Embryonic facial prominence (tissue), 1 donor: ENCODE results near the gene UNC13A.

Experiments
- DNase-seq: peaks from one replicate; pipeline ENCODE4 v3.0.0-alpha.2; 2016; ENCODE audit errors: extremely low spot score

Gene UNC13A

GRCh38 chr19:17669419-17669818 lies 18.7 kb downstream of the UNC13A start:
- no peak for DNase-seq

GRCh38 chr19:17665058-17665457 lies 23.1 kb downstream of the UNC13A start:
- DNase-seq: no peak

DNA sequence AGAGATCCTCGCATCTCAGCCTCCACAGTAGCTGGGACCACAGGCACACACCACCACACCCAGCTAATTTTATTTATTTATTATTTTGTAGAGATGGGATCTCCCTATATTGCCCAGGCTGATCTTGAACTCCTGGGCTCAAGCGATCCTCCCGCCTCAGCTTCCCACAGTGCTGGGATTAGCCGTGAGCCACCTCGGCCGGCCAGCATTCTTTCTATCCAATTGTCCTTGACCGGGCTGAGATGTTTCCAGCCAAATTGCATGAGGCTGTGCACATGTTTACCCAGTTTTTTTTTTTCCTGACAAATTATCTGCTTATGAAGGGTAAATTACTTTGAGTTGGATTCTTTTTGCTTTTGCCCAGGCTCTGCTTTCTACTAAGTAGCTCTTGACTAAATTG lies 28.2 kb downstream of the UNC13A start:
- DNase-seq: no peak

- no peak for DNase-seq
Measured at GRCh38 chr19:17658666-17659065, 29.5 kb downstream of the UNC13A start.

GRCh38 chr19:17658240-17658639 lies 29.9 kb downstream of the UNC13A start:
- no peak for DNase-seq

GRCh38 chr19:17656970-17657369 lies 31.2 kb downstream of the UNC13A start:
- no peak for DNase-seq

DNA sequence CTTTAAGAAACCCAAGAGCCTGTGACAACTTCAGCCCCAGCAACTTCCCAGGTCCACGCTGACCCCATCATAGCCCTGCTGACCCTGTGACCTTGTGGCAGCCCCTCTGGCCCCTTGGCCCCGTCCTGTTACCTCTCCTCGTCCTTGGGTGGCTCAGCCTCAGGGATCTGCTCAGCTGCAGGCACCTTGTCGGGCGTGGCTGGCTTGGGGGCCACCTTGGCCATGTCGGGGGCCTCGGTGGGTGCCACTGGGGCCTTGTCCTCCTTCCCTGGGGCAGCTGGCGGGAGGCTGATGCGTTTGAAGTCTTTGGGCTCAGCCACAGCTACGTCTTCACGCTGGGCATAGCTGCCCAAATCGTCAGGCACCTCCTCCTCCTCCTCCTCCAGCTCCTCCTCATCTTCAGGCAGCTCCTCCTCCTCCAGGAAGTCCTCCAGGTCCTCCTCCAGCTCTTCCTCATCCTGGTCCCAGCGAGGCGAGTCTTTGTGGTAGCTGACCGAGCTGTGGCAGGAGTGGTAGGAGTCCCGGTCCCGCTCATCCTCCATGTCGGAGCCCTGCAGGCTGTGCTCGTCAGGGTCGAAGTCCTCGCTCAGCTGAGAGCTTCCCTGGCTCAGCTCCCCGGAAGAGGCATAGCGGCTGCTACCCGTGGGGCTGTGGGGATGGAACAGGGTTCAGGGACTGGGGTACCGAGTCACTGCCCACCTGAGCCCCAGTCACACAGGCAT lies 32.2 kb downstream of the UNC13A start:
- DNase-seq: no peak

DNA sequence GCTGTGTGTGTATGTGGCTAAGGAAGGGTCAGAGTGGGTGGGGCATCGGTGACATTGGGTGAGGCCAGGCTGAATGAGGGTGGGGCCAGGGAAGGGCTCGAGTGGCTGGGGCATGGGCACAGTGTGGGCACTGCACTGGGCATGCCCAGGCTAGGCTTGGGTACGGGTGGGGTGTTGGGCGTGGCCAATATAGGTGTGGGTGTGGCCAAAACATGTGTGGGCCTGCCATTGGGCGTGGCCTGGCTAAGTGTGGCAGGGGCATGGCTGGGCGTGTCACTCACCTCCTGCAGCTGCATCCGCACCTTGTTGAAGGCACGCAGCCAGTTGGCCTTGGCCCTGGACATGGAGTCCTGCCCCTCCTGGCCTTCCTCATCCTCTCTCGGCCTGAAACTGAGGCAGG lies 33.2 kb downstream of the UNC13A start:
- no peak for DNase-seq

DNA sequence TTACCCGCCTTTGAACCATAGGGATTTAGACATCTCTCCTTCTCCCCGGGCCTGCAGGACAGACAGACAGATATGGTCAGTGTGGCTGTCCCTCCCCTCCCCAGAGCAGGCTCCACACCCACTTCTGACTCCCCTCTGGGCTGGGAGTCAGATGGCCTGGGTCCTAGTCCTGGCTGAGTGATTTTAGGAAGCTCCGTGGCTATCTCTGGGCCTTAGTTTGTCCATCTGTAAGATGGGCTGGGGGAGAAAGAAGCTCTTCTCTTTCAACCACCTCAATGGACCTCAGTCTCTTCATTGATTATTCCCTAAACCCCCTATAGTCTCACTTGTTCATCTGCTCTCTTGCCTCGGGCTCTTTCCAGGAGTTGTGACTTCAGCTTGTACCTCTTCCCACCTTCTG lies 35.5 kb downstream of the UNC13A start:
- no peak for DNase-seq

GRCh38 chr19:17648786-17649185 lies 39.4 kb downstream of the UNC13A start:
- DNase-seq: no peak

DNA sequence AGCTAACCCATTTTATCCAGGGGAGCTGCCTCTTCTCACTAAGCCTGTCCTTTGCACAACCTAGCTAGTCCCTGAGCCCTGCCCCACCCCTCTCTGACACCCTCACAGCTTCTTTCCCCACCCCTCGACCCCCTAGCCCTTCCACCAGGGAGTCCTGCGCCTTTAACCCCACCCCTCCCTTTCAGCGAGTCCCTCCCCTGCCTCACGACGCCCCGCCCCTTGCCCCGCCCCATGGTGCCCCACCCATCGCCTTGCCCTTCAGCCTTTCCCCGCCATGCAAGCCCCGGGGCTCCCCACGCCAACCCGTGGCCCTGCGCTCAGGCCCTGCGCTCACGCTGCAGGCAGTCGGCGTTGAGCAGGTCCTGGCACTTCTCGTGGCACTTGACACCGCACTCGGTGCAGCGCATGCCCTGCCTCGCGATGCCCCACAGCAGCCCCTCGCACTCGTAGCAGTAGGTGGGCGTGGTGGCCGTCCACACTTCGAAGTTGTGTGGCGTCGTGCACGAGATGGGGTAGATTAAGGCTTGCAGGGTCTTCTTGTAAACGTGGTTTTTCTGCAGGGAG lies 40.0 kb downstream of the UNC13A start:
- no peak for DNase-seq

DNA sequence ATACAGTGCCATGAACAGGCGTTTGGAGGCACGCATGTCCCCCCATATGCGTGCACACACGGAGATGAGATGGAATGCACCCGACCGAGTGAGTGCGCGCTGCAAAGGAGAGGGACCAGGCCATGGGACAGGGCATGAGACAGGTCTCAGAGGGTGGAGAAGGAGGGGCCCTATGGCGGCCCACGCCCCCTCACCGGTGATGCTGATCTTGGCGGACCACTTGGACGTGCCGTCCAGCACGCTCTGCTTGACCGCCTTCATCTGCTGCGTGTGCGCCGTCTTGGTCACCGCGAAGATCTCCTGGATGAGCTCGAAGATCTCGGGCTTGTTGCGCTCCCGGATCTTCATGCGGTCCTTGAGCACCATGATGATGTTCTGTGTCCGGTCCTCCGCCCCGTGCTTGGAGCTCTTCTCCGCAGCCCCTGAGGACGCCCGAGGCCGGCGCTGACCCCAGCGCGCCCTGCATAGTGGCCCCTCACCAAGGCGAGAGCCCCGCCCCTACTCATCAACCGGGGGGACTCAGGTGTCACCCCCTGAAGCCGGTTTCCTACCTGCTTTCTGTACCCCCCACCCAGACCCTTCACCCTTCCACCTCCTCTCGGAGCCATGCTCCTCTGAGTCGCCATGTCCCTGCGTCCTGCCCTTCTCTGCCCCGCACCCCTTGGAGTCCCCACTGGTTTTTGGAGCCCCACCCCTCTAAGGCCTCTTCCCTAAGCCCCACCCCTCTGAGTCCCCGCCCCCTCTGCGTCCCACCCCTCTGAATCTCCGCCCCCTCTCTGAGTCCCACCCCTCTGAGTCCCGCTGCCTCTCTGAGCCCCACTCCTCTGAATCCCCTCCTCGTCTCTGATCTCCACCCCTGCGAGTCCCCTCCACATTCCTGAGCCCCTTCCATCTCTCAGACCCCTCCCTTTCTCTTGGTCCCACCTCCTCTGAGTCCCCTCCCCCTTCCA lies 40.8 kb downstream of the UNC13A start:
- no peak for DNase-seq

DNA sequence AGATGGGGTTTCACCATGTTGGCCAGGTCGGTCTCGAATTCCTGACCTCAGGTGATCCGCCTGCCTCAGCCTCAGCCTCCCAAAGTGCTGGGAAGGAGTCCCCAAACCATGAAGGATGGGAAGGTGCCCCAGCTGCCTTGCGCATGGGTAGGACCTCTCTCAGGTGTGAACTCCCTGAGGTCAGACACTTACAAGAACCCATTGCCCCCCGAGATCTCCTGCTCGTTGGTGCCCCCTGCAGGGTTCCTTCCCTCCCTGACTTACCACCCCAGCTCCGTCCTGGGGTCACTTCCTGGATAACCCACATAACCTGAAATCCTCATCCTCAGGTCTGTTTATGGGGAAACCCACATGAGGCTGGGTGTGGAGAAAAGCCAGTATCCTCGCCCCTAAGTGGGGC lies 41.7 kb downstream of the UNC13A start:
- no peak for DNase-seq

- DNase-seq: no peak
Measured at GRCh38 chr19:17645339-17645963, 42.7 kb downstream of the UNC13A start.

DNA sequence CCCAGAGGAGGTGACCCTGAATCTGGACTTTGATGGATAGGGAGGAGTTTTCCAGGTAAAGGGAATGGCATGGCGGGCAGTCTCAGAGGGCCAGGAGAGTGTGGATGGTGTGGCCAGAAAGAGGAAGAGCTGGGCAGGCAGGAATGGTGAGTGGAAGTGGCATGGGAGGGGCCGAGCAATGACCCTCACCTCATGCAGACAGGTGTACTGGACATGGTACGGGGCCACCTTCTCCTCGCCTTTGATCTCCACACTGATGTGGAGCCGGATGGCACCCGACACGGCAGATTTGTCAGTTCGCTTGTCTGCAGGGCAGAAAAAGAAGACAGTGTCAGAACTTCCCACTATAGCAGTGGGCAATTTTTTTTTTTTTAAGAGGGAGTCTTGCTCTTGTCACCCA lies 45.5 kb downstream of the UNC13A start:
- DNase-seq: no peak

- DNase-seq: no peak
Measured at GRCh38 chr19:17641846-17642245, 46.3 kb downstream of the UNC13A start.

DNA sequence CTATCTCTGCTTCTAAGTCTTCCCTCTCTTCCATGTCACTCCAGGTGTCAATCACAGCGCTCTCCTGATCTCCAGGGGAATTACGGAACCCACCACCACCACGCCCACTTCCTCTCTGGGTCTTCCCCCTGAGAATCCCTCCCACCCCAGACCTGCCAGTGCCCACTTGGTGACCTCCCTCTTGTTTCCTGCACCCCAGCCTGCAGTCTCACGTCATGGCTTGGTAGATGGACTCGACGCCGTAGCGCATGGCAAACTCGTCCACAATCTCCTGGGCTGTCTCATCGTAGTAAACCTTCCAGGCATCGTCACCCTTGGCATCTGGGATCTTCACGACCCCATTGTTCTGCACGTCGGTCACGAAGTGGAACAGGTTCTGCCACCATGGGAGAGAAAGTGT lies 47.0 kb downstream of the UNC13A start:
- no peak for DNase-seq

DNA sequence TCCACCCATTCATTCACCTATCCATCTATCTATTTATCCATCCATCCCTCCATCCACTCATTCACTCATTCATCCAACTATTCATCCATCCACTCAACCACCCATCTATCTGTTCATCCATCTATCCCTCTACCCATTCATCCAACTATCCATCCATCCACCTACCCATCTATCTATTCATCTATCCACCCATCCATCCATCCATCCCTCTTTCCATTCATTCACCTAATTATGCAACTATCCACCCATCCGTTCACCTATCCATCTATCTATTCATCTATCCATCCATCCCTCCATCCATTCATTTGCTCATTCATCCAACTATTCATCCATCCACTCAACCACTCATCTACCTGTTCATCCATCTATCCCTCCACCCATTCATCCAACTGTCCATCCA lies 54.5 kb downstream of the UNC13A start:
- DNase-seq: no peak

DNA sequence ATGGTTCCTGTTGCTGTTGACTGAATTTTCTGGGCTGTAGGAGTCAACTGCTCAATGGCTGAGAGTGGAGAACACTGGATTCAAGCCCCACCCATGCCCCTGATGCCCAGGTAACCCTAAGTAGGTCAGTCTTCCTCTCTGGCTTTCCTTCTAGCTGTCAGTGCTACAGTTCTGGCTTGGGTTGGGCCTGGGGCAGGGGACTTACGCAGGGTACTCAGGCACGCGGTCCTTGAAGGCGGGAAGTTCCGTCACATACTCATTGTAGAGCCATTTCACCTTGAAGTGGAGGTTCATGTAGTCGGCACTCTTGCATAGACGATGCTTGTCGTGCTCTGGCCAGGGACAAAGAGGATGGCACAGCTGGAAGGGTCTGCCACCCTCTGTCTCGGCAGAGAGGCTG lies 55.6 kb downstream of the UNC13A start:
- DNase-seq: no peak

GRCh38 chr19:17629760-17630159 lies 58.4 kb downstream of the UNC13A start:
- DNase-seq: no peak

- DNase-seq: no peak
Measured at GRCh38 chr19:17627921-17628320, 60.2 kb downstream of the UNC13A start.

DNA sequence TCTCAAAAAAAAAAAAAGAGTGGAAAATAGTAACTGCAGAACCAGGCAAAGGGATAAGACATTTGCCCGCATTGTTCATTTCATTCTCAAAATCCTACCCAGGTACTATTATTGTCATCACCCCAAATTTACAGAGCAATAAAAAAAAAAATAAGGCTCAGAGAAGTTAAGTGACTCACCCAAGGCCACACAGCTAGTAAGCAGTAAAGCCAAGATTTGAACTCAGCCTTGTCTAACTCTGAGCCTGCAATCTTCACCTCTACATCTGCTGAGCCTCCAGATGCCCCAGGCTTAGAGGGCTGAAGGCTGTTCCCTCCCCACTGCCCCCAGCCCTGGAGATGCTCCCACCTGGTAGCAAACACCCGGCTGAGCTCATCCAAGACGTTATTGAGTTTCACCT lies 61.0 kb downstream of the UNC13A start:
- DNase-seq: no peak
